NCI-H187 (cell line): ENCODE measurements around the gene DIAPH1.
A peak's percentile ranks its signal among the peaks of the same experiment; 100 is the strongest.
"Not testable (repeated sequence)": the region's sequence is repeated elsewhere in the genome, so short reads cannot be mapped to it uniquely, and the experiment has no call there.

Source experiments
- DNase-seq, 2 experiments: peaks; one replicate each; lab custom pipeline; 2025; lab: John Stamatoyannopoulos, UW

DIAPH1 gene

GRCh38 chr5:141609921-141610320 lies 8.9 kb downstream of the DIAPH1 start:
- DNase-seq: not testable (repeated sequence)

GRCh38 chr5:141609044-141609443 lies 9.8 kb downstream of the DIAPH1 start:
- no peak for DNase-seq

- no peak for DNase-seq
These were observed 10.2 kb downstream of the DIAPH1 start for GRCh38 chr5:141608557-141608956.

- DNase-seq: no peak
These were observed 10.8 kb downstream of the DIAPH1 start for GRCh38 chr5:141608046-141608445.

- no peak for DNase-seq
These were observed 13.1 kb downstream of the DIAPH1 start for GRCh38 chr5:141605523-141606277.

GRCh38 chr5:141603923-141604717 lies 14.7 kb downstream of the DIAPH1 start:
- DNase-seq: no peak

- DNase-seq: no peak
These were observed 16.2 kb downstream of the DIAPH1 start for GRCh38 chr5:141602606-141603005.

- no peak for DNase-seq
These were observed 20.1 kb downstream of the DIAPH1 start for GRCh38 chr5:141598391-141599345.

GRCh38 chr5:141597814-141598213 lies 21.0 kb downstream of the DIAPH1 start:
- no peak for DNase-seq

- DNase-seq: no peak
These were observed 21.4 kb downstream of the DIAPH1 start for GRCh38 chr5:141597394-141597793.

GRCh38 chr5:141596867-141597266 lies 21.9 kb downstream of the DIAPH1 start:
- no peak for DNase-seq

- no peak for DNase-seq
These were observed 28.7 kb downstream of the DIAPH1 start for GRCh38 chr5:141590127-141590526.

GRCh38 chr5:141586246-141586645 lies 32.6 kb downstream of the DIAPH1 start:
- DNase-seq: no peak

- DNase-seq: no peak
These were observed 33.2 kb downstream of the DIAPH1 start for GRCh38 chr5:141585594-141585993.

GRCh38 chr5:141574122-141574510 lies 44.7 kb downstream of the DIAPH1 start:
- DNase-seq: no peak

- no peak for DNase-seq
These were observed 45.2 kb downstream of the DIAPH1 start for GRCh38 chr5:141573489-141574121.

- no peak for DNase-seq
These were observed 48.1 kb downstream of the DIAPH1 start for GRCh38 chr5:141570655-141571054.

- DNase-seq: no peak
These were observed 51.2 kb downstream of the DIAPH1 start for GRCh38 chr5:141567513-141568117.

- DNase-seq: no peak
These were observed 52.8 kb downstream of the DIAPH1 start for GRCh38 chr5:141565826-141566570.

- DNase-seq: peak; percentile 63 to 73
These were observed 54.5 kb downstream of the DIAPH1 start for GRCh38 chr5:141564216-141564692.
